ENCODE results near the gene MYOM1. TPM values are rescaled to one million over a fixed set of nuclear protein-coding genes. Genes with fewer than 3 reads are reported as not detected.

MYOM1 gene
- total RNA-seq, 2 experiments from 2014 or later: 0.74 to 1.5 TPM

DNA sequence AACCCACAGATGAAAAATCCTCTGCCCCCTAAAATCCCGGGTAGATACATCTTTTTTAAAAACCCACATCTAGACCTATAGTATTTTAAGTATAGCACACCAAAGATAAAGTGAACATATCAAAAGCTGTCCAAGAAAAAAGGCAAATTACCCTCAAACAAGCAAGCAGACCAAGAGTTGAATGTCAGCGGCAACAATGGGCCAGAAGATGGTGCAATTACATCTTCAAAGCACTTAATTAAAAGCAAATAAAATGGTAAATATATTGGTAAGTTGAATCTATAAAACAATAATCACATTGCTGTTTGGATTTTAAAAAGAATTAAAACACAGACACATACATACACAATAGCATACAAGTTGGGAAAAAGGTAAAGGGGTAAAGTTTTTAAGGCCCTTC is 98.5 kb downstream of the MYOM1 start:
- Histone ChIP-seq H3K4me1 (ENCODE audit: insufficient read depth, low read length) (no peaks in the 10 kb centered on the region), H3K27me3 (ENCODE audit: control insufficient read depth in 1 of 2, insufficient read depth in 2 of 2, low read length in 2 of 2) (no peaks in the 10 kb centered on the region), H3K4me3 (ENCODE audit: low read length) (no peak overlapping the region), H3K9me3 (ENCODE audit: control insufficient read depth in 1 of 2, insufficient read depth in 1 of 2, low read length in 2 of 2) (no peaks in the 10 kb centered on the region), H3K36me3 (ENCODE audit: insufficient read depth, low read length) (no peaks in the 10 kb centered on the region), H3K27ac (ENCODE audit: low read depth in 1 of 2, low read length in 2 of 2) (no peak overlapping the region)
- Mint-ChIP-seq H3K27me3 (no peaks in the 10 kb centered on the region), H3K9me3 (no peaks in the 10 kb centered on the region), H3K4me3 (no peak overlapping the region), H3K36me3 (ENCODE audit: low read depth) (peaks cover 8% of the 10 kb centered on the region), H3K27ac (no peak overlapping the region), H3K4me1 (ENCODE audit: low read depth) (no peaks in the 10 kb centered on the region)
- DNase-seq: no peak
- ChIA-PET POLR2A (no interaction called here), CTCF (no interaction called here)
- TF ChIP-seq, protein P1, sequence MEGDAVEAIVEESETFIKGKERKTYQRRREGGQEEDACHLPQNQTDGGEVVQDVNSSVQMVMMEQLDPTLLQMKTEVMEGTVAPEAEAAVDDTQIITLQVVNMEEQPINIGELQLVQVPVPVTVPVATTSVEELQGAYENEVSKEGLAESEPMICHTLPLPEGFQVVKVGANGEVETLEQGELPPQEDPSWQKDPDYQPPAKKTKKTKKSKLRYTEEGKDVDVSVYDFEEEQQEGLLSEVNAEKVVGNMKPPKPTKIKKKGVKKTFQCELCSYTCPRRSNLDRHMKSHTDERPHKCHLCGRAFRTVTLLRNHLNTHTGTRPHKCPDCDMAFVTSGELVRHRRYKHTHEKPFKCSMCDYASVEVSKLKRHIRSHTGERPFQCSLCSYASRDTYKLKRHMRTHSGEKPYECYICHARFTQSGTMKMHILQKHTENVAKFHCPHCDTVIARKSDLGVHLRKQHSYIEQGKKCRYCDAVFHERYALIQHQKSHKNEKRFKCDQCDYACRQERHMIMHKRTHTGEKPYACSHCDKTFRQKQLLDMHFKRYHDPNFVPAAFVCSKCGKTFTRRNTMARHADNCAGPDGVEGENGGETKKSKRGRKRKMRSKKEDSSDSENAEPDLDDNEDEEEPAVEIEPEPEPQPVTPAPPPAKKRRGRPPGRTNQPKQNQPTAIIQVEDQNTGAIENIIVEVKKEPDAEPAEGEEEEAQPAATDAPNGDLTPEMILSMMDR (IDR thresholded peaks at IDR 0.05): no peak
- intact Hi-C loops (cut with DNase I, micrococcal nuclease): no loop called here
- ATAC-seq (ENCODE audit: poor library complexity): no peak

DNA sequence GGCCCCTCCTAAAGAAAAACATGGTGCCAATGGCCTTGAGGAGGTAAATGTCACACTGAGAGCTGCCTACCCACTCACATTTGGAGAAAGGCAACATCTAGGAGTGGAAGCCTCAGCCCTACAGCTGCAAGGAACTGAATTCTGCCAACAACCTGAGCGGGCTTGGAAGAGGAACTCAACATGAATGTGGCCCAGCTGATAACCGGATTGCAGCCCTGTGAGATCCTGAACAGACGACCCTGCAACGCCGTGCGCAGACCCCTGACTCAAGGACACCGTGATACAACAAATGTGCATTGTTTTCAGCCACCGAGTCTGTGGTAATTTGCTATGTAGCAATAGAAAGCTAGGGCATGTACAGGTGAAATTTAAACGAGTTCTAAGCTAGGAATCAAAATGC is 99.4 kb downstream of the MYOM1 start:
- Mint-ChIP-seq H3K27ac (no peak overlapping the region), H3K4me3 (no peak overlapping the region), H3K27me3 (no peaks in the 10 kb centered on the region), H3K9me3 (no peaks in the 10 kb centered on the region), H3K36me3 (ENCODE audit: low read depth) (peaks cover 8% of the 10 kb centered on the region), H3K4me1 (ENCODE audit: low read depth) (no peaks in the 10 kb centered on the region)
- no peaks in the 10 kb centered on the region for H3K27me3 ChIP-seq (ENCODE audit: control insufficient read depth in 1 of 2, insufficient read depth in 2 of 2, low read length in 2 of 2)
- no peak for ATAC-seq (ENCODE audit: poor library complexity)
- no peak overlapping the region for H3K4me3 ChIP-seq (ENCODE audit: low read length)
- ChIA-PET POLR2A (no interaction called here), CTCF (interaction anchor here (1.2 kb wide), 1 partner anchor 9 kb away, joined by 3 read pairs; no protein-coding TSS in a partner anchor)
- no peaks in the 10 kb centered on the region for H3K4me1 ChIP-seq (ENCODE audit: insufficient read depth, low read length)
- DNase-seq: no peak
- no peak overlapping the region for H3K27ac ChIP-seq (ENCODE audit: low read depth in 1 of 2, low read length in 2 of 2)
- no peaks in the 10 kb centered on the region for H3K36me3 ChIP-seq (ENCODE audit: insufficient read depth, low read length)
- H3K9me3 ChIP-seq (ENCODE audit: control insufficient read depth in 1 of 2, insufficient read depth in 1 of 2, low read length in 2 of 2): no peaks in the 10 kb centered on the region
- TF ChIP-seq, protein P1 (IDR thresholded peaks at IDR 0.05): no peak
- intact Hi-C loops (cut with DNase I, micrococcal nuclease): no loop called here

DNA sequence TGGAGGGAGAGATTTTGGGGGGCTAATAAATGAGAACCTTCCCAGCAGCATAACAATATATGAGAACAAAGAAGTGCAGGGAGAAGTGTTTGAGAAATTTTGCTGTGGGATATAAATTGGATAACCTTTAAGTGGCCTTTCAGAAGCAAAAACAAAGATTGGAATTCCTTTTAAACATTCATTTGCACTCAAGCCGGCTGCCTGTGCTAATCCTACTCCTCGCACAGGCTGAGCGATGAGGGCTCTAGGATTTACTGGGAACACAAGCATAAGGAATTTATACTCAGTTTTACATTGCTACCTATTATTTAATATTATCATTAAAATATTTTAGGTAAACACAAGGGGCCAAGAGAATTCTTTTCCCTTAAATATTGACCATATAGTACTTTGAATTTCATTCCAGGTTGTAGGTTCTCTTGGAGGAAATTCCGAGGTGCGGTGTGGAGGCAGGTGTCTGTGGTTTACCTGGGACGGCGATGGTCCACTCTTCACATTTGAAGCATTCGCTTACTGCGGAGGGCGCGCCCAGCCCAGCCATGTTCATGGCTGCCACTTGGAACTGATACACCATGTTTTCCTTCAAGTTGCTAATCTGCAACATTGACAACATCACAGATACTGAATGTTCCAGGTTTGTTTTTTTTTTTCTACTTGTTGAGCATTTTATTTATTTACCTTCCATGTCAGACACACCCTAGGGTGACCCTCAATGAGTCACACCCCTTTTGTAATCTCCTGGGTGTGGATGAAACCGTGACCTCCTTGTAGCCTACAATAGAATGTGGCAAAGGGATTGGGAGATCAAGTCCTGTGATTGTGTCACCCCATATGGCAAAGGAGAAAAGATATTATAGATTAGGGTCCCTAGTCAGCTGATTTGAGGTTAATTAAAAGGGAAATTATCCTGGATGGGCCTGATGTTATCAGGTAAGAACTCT is 100.1 kb downstream of the MYOM1 start:
- Mint-ChIP-seq H3K27me3 (no peaks in the 10 kb centered on the region), H3K9me3 (no peaks in the 10 kb centered on the region), H3K36me3 (ENCODE audit: low read depth) (peaks cover 2% of the 10 kb centered on the region), H3K4me3 (no peak overlapping the region), H3K27ac (no peak overlapping the region), H3K4me1 (ENCODE audit: low read depth) (no peaks in the 10 kb centered on the region)
- H3K36me3 ChIP-seq (ENCODE audit: insufficient read depth, low read length): no peaks in the 10 kb centered on the region
- no peaks in the 10 kb centered on the region for H3K27me3 ChIP-seq (ENCODE audit: control insufficient read depth in 1 of 2, insufficient read depth in 2 of 2, low read length in 2 of 2)
- H3K4me1 ChIP-seq (ENCODE audit: insufficient read depth, low read length): no peaks in the 10 kb centered on the region
- H3K9me3 ChIP-seq (ENCODE audit: control insufficient read depth in 1 of 2, insufficient read depth in 1 of 2, low read length in 2 of 2): no peaks in the 10 kb centered on the region
- ChIA-PET POLR2A (no interaction called here), CTCF (interaction anchor here (1.2 kb wide), 1 partner anchor 10 kb away, joined by 3 read pairs; no protein-coding TSS in a partner anchor)
- intact Hi-C loops (cut with DNase I, micrococcal nuclease): loop anchor here in 1 of 2 experiments (5.0 kb wide), 1 partner anchor 37 kb away; no protein-coding TSS in a partner anchor
- TF ChIP-seq, protein P1 (IDR thresholded peaks at IDR 0.05): no peak
- no peak overlapping the region for H3K4me3 ChIP-seq (ENCODE audit: low read length)
- ATAC-seq (ENCODE audit: poor library complexity) (no peak), DNase-seq (no peak)
- no peak overlapping the region for H3K27ac ChIP-seq (ENCODE audit: low read depth in 1 of 2, low read length in 2 of 2)

Data from CD4-positive, alpha-beta T cell (primary cell).